ENCODE measurements around the gene GLT1D1.

Gene GLT1D1

DNA sequence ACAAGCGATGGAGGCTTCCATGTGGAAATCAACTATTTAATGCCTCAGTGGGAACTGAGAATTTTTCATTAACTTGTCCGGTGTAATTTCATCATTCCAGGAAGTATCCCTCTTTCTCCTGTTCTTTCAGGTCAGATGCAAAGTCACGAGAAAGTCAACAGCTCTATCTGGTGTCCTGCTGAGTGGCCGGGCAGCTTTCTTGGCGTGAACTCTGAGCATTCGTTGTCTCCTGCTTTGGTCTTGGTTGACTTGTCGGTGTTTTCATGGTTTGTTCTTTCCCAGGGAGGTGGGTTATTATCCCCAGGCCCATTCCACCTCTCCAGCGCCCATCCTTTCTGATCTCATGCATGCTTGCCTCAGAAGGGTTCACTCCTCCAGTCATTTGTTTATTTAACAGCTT is 149.1 kb downstream of the GLT1D1 start:
- Histone ChIP-seq H3K4me3 (replicated peaks; ENCODE audit: low read depth, low read length) (no peak overlapping the region), H3K36me3 (ENCODE audit: control insufficient read depth, insufficient read depth, low read length) (no peaks in the 10 kb centered on the region), H3K27me3 (replicated peaks; ENCODE audit: control insufficient read depth, insufficient read depth, low read length) (no peaks in the 10 kb centered on the region)
- no peak for TF ChIP-seq CTCF (IDR thresholded peaks at IDR 0.05; ENCODE audit: insufficient read depth, low read length, poor library complexity, severe bottlenecking)
- DNase-seq (ENCODE audit: extremely low read depth, insufficient read length), result no peak

GRCh38 chr12:129005416-129005815 is 152.1 kb downstream of the GLT1D1 start:
- H3K4me3 ChIP-seq (replicated peaks; ENCODE audit: low read depth, low read length), result no peak overlapping the region
- H3K27me3 ChIP-seq (replicated peaks; ENCODE audit: control insufficient read depth, insufficient read depth, low read length), result no peaks in the 10 kb centered on the region
- no peak for DNase-seq (ENCODE audit: extremely low read depth, insufficient read length)
- no peak for TF ChIP-seq CTCF (IDR thresholded peaks at IDR 0.05; ENCODE audit: insufficient read depth, low read length, poor library complexity, severe bottlenecking)
- H3K36me3 ChIP-seq (ENCODE audit: control insufficient read depth, insufficient read depth, low read length), result no peaks in the 10 kb centered on the region

GRCh38 chr12:129005829-129006228 is 152.6 kb downstream of the GLT1D1 start:
- no peak for DNase-seq (ENCODE audit: extremely low read depth, insufficient read length)
- TF ChIP-seq CTCF (IDR thresholded peaks at IDR 0.05; ENCODE audit: insufficient read depth, low read length, poor library complexity, severe bottlenecking), result no peak
- H3K36me3 ChIP-seq (ENCODE audit: control insufficient read depth, insufficient read depth, low read length), result no peaks in the 10 kb centered on the region

GRCh38 chr12:129009833-129010622 is 156.8 kb downstream of the GLT1D1 start:
- no peak for TF ChIP-seq CTCF (IDR thresholded peaks at IDR 0.05; ENCODE audit: insufficient read depth, low read length, poor library complexity, severe bottlenecking)

More at GRCh38 chr12:129005829-129006228, 152.6 kb downstream of the GLT1D1 start:
- Histone ChIP-seq H3K4me3 (replicated peaks; ENCODE audit: low read depth, low read length) (no peak overlapping the region), H3K27me3 (replicated peaks; ENCODE audit: control insufficient read depth, insufficient read depth, low read length) (no peaks in the 10 kb centered on the region)

GRCh38 chr12:129016159-129016558 is 162.9 kb downstream of the GLT1D1 start:
- no peak for DNase-seq (ENCODE audit: extremely low read depth, insufficient read length)
- no peak for TF ChIP-seq CTCF (IDR thresholded peaks at IDR 0.05; ENCODE audit: insufficient read depth, low read length, poor library complexity, severe bottlenecking)
- Histone ChIP-seq H3K36me3 (ENCODE audit: control insufficient read depth, insufficient read depth, low read length) (no peaks in the 10 kb centered on the region), H3K4me3 (replicated peaks; ENCODE audit: low read depth, low read length) (no peak overlapping the region), H3K27me3 (replicated peaks; ENCODE audit: control insufficient read depth, insufficient read depth, low read length) (no peaks in the 10 kb centered on the region)

More at GRCh38 chr12:129009833-129010622, 156.8 kb downstream of the GLT1D1 start:
- Histone ChIP-seq H3K4me3 (replicated peaks; ENCODE audit: low read depth, low read length) (no peak overlapping the region), H3K27me3 (replicated peaks; ENCODE audit: control insufficient read depth, insufficient read depth, low read length) (no peaks in the 10 kb centered on the region), H3K36me3 (ENCODE audit: control insufficient read depth, insufficient read depth, low read length) (no peaks in the 10 kb centered on the region)
- no peak for DNase-seq (ENCODE audit: extremely low read depth, insufficient read length)
